Stimulated activated CD8-positive, alpha-beta memory T cell treated with anti-CD3 and anti-CD28 coated beads, Interleukin-7, amount 100 ng/mL, for 48 hours (primary cell): ENCODE measurements around the gene EMX2.

Experiments
- DNase-seq, 2 donors: peaks; one replicate each; pipeline ENCODE4 v3.0.0-alpha.2; 2020; ENCODE audit warnings: low read depth in 1 of 2; ENCODE audit errors: extremely low read depth in 1 of 2

Gene EMX2

GRCh38 chr10:117594722-117595121 is 52.2 kb downstream of the EMX2 start:
- no peak for DNase-seq

DNA sequence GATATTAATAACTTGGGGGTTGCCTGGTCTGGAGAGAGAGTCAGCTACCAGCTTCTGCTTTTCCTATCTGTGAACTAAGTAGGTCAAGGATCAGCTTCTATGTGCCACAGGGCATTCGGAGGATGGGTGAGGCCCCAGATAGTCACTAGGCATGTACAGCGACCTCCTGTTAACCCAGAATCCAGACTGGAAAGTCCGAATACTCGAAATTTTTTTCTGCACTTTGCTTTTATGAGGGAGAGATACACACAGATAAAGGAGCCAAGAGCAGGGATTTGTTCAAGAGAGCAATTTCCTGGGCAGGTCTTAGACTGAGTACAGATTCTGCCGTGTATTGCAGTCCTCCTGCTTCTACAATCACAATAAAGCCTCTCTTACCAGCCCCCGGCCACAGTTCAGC is 54.2 kb downstream of the EMX2 start:
- DNase-seq, result no peak

GRCh38 chr10:117597216-117597615 is 54.7 kb downstream of the EMX2 start:
- DNase-seq, result no peak
